Measurements from ENCODE around the gene NEXMIF.
"Not testable (repeated sequence)": the region's sequence is repeated elsewhere in the genome, so short reads cannot be mapped to it uniquely, and the experiment has no call there.

Gene NEXMIF

GRCh38 chrX:74784629-74785028 is 140.6 kb downstream of the NEXMIF start:
- TF ChIP-seq ZFX (IDR thresholded peaks at IDR 0.05), result no peak
- no peak for TF ChIP-seq CTCF (conservative IDR thresholded peaks at IDR 0.05)
- H3K27ac ChIP-seq, result no peak overlapping the region

DNA sequence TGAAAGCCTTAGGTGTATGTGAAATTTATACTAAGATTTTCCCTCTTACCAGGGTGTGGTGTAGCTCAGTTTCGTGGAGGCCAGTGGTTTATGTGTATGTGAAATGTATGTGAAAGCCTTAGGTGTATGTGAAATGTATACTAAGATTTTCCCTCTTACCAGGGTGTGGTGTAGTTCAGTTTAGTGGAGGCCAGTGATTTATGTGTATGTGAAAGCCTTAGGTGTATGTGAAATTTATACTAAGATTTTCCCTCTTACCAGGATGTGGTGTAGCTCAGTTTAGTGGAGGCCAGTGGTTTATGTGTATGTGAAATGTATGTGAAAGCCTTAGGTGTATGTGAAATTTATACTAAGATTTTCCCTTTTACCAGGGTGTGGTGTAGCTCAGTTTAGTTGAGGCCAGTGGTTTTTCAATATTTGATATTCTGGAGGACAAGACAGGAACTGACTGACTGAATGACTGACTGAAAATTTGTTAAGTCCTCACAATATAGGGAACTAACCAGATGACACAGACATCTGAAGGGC is 143.7 kb downstream of the NEXMIF start:
- H3K27ac ChIP-seq, result no peak overlapping the region
- TF ChIP-seq CTCF (conservative IDR thresholded peaks at IDR 0.05), result no peak
- TF ChIP-seq ZFX (IDR thresholded peaks at IDR 0.05), result no peak

- TF ChIP-seq CTCF (conservative IDR thresholded peaks at IDR 0.05) (no peak), ZFX (IDR thresholded peaks at IDR 0.05) (no peak)
- H3K27ac ChIP-seq, result no peak overlapping the region
These were observed 146.1 kb downstream of the NEXMIF start for GRCh38 chrX:74779175-74779574.

DNA sequence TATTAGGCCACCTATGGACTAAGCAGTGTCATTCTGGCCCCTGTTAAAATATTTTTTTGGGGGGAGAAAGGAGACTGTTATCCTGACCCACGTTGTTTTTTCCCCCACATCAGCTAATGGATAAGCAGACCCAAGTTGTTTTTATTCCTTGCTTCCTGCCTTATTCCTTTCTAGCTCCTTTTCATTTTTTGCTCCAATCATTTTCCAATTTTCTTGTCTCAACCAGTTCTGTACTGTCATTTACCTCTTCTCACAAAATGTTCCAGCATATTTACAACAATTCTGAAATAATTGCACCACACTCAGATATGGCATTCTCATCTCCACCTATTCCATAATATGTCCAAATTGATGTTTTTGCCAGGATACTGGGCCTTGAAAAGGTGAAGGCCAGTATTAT is 150.3 kb downstream of the NEXMIF start:
- H3K27ac ChIP-seq, result no peak overlapping the region
- TF ChIP-seq ZFX (IDR thresholded peaks at IDR 0.05), result no peak
- no peak for TF ChIP-seq CTCF (conservative IDR thresholded peaks at IDR 0.05)

DNA sequence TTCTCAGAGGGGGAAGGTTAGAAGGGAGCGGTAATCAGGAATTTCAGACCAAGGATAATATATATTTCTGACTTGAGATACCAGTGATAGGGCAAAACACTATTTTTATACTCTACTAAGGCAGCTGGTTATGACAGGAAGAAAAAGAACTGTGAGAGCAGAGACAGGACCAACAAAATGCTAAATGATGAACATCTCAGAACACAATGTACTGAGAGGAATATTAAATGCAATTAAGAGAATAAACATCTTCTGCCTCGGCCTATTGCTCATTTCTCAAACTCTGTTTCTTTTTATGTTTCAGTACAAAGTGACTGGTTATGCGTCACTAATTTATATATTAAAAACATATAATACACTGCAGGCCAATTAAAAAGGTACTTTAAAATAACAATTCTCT is 188.8 kb downstream of the NEXMIF start:
- no peak overlapping the region for H3K27ac ChIP-seq
- TF ChIP-seq CTCF (conservative IDR thresholded peaks at IDR 0.05) (no peak), ZFX (IDR thresholded peaks at IDR 0.05) (no peak)

- TF ChIP-seq CTCF (conservative IDR thresholded peaks at IDR 0.05) (no peak), ZFX (IDR thresholded peaks at IDR 0.05) (no peak)
- H3K27ac ChIP-seq, result no peak overlapping the region
These were observed 220.0 kb downstream of the NEXMIF start for GRCh38 chrX:74705269-74705668.

- not testable (repeated sequence) for H3K27ac ChIP-seq
These were observed 223.9 kb downstream of the NEXMIF start for GRCh38 chrX:74701343-74701742.

DNA sequence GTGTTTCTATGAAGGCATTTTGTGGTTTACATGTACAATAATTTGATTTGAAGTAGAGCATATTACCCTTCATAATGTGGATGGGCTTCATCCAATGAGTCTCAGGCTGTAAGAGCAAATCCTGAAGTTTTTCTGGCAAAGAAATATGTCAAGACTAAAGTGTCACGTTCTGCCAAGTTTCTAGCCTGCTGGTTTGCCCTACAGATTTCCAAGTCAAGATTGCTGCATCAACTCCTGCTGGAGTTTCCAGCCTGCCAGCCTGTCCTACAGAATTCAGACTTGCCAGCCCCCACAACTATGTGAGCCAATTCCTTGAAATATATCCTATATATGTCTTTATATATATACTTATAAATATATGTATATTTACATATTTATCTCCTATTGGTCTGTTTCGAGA is 240.8 kb downstream of the NEXMIF start:
- no peak for TF ChIP-seq ZFX (IDR thresholded peaks at IDR 0.05)
- TF ChIP-seq CTCF (conservative IDR thresholded peaks at IDR 0.05), result no peak
- H3K27ac ChIP-seq, result no peak overlapping the region
